NCI-H1436 treated with DMSO at 0.1 percent for 48 hours (cell line): ENCODE data around the gene FOXR1.

Source experiments
- DNase-seq: peaks from one replicate; lab custom pipeline; 2025; lab: John Stamatoyannopoulos, UW

The FOXR1 gene

DNA sequence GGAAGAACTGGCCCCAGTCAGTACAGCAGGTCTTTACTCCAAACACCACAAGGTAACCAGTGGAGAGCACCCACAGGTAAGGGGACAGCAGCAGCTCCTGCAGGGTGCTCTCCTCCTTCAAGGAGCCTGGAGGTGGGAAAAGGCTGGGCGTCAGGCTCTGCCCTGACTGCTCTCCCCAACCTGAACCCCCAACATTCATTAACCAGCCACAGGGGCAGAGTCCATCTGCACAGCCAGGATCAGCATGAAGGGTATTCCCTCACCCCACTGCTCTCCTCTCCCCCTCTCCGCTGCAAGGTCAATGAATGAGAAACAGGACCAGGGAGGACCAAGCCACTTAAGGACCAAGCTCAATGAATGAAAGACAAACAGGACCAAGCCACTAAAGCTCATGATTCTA is 55.4 kb downstream of the FOXR1 start:
- DNase-seq: no peak

DNA sequence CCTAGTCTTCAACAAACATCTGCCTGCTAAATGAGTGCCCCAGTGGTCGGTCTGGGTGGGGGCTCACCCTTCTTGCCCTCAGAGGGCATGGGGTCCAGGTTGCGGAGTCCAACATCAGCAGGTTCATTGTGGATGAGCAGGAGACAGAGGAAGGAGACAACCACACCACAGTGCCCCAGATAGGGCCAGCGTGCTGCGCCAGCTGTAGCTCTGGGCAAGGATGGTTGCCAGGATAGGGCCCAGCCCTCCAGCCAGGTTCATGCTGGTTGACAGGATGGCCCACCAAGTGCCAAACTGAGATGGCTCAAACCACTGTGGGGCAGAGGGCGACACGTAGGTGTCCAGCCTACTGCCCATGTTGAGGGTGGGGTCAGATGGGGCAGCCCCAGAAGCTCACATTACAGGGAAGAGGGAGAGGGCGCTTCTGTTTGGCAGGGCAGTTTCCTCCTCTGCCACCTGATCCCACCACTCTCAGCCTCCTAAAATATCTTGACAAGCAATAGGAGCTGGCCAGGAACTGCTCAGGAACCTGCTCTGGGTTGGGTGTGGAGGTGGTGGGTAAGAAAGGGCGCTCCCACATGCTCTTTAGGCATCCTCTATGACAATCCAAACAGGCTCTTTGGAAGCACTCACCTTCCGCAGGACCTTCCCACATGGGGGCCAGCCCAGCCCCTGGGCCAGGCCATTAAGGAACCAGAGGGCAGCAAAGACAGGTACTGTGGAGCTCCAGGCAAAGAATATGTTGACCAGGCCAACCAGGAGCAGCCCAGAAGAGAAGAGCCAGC is 56.2 kb downstream of the FOXR1 start:
- no peak for DNase-seq

DNA sequence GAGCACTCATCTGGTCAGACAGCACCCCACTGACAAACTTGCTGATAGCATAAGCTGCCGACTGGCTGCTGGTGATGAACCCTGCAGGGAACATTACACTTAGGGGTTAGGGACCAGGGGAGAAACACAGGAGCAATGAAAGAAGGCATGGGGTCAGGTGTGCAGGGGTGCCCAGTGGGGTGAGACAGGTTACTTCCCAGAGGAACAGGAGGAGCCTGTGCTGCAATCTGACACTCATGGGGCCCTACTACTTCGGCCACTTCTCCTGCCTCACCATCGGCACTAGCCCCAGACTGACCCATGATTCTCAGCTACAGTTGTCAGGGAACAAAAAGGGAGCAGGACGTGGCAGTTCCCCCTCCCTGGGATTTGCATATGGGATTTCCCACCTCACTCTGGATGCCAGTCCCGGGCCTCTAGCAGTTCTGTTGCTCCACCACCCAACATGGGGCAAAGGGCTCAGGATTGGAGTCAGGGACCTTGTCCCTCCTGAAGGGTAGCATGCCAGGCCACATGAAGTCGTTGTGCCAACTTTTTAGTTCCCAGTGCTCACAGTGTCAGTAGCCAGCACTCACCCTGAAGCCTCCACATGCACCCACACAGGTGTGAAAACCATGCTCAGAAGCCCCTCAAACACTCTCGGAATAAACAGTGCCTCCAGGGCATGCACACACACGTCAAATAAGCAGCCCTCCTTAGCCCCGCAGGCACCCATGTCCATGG is 56.9 kb downstream of the FOXR1 start:
- DNase-seq: no peak

DNA sequence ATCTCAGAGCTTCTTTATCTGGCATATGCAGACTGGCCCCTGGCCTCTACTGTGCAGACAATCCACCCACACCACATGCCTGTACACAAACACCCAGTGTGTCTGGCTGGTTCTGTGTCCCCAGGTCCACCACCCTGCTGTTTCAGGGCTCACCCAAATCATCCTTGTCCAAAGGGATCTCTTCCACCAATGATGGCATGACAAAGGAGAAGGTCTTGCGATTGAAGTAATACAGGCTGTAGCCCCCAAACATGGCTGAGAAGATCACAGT is 57.4 kb downstream of the FOXR1 start:
- no peak for DNase-seq

DNA sequence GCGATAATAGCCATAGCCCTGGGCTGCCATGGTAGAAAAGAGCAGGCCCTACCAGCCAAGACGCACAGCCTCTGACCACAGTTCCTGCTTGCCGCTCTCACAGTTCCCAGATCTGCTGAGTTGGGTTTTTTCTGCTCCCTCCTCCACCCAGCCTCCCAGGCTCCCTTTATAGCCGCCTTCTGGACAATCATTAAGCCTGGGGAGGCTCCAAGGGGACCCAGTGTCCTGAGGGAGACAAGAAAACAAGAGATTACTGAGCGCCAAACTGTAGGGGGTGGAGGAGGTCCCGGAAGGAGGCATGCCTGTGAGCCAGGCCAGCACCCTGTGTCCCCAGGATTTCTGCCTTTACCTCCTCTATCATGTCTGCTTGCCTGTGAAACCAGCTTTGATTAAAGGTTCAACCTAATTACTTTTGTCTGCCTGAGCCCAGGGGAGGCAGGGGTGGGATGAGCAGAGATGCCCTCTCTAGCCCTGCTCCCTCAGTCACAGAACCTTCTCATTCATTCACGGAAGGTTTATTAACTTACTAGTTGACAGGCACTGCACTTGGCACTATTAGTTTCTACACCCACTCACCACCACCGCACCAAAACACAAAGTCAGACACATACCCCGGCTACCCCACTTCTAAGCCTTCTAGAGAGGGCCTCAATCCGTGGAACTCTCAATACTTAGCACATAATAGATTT is 57.9 kb downstream of the FOXR1 start:
- DNase-seq: no peak

DNA sequence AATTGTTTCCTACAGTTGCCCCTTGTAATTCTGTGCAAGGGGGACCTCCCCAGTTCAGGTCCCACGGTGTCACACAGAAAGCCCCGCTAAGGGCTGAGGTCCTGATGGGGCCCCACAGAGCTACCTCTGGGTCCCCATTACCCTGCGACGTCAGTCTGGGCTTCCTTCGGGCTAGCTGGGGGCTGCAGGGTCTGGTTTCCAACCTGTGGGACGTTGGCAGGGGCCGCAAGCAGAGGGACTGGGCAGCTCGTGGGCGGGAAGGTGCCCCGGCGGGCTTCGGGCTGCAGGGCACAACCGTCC is 58.4 kb downstream of the FOXR1 start:
- DNase-seq: no peak

DNA sequence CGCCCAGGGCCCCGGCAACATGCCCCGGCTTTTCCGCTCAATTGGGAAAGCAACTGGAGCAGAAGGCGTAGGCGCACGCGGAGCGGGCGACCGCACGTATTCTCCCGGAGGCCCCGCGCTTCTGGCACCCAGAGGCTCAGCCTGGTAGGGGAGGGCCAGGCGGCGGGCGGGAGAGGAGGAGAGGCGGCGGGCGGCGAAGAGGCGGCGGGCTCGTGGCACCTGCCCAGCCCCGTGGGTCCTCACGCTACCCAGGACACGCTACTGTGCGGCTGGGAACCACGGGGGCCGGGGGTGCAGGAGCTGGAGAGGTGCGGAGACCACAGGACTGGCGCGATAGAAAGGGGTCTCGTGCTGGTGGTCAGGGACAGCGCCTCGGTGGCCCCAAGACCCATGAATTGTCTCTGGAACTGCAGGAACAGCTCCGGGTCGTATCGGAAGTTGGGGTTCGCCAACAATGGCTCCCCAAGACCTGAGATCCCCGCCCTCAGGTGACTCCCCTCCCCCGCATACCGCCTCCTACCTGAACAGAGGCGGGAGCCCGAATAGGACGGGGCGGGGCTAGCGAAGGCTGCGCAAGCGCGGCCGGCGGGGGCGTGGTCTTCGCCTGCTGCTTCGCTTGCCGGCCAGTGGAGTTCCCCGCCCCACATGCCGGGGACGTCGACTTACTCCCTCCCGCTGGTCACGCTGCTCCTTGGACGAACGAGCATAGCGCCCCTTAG is 58.9 kb downstream of the FOXR1 start, which contains the start of gene SLC37A4:
TSS of gene SLC37A4 (minus strand) at position 549 of the 719 bp plus-strand sequence.
- peak; percentile 79 for DNase-seq
